GM18505 (cell line): ENCODE results near the gene PIAS2.

Experiments
- ATAC-seq: cut with Tn5 transposase; IDR thresholded peaks from one replicate; pipeline ENCODE4 v1.9.1; 2021; ENCODE audit not compliant: unreplicated experiment
- POLR2A ChIP-seq: IDR thresholded peaks from 4 replicates; pipeline ENCODE4 v1.6.1; 2011; ENCODE audit warnings: borderline replicate concordance; ENCODE audit not compliant: insufficient read depth, insufficient read length; ENCODE audit errors: extremely low read depth

The PIAS2 gene

GRCh38 chr18:46920067-46920466 is 2.8 kb upstream of the PIAS2 start:
- ATAC-seq, result no peak
- no peak for TF ChIP-seq POLR2A

- no peak for TF ChIP-seq POLR2A
- peak; percentile 13 for ATAC-seq
Observed at GRCh38 chr18:46917803-46918600, 695 bp upstream of the PIAS2 start.

GRCh38 chr18:46916551-46917107 is 678 bp downstream of the PIAS2 start:
- no peak for ATAC-seq
- TF ChIP-seq POLR2A, result no peak

GRCh38 chr18:46915800-46916550 is 1.3 kb downstream of the PIAS2 start:
- no peak for TF ChIP-seq POLR2A
- no peak for ATAC-seq

GRCh38 chr18:46910856-46911255 is 6.5 kb downstream of the PIAS2 start:
- TF ChIP-seq POLR2A, result no peak
- ATAC-seq, result no peak

GRCh38 chr18:46909497-46909896 is 7.8 kb downstream of the PIAS2 start:
- ATAC-seq, result no peak
- TF ChIP-seq POLR2A, result no peak

- no peak for TF ChIP-seq POLR2A
- no peak for ATAC-seq
Observed at GRCh38 chr18:46903406-46903805, 13.9 kb downstream of the PIAS2 start.

- TF ChIP-seq POLR2A, result no peak
- ATAC-seq, result peak; percentile 84
Observed at GRCh38 chr18:46899274-46899948, 17.9 kb downstream of the PIAS2 start.

- ATAC-seq, result no peak
- TF ChIP-seq POLR2A, result no peak
Observed at GRCh38 chr18:46894124-46894523, 23.2 kb downstream of the PIAS2 start.

GRCh38 chr18:46893360-46893759 is 23.9 kb downstream of the PIAS2 start:
- ATAC-seq, result no peak

GRCh38 chr18:46892842-46893241 is 24.5 kb downstream of the PIAS2 start:
- no peak for TF ChIP-seq POLR2A
- no peak for ATAC-seq

More at GRCh38 chr18:46893360-46893759, 23.9 kb downstream of the PIAS2 start:
- TF ChIP-seq POLR2A, result no peak

GRCh38 chr18:46891742-46892214 is 25.5 kb downstream of the PIAS2 start:
- peak; percentile 92 for ATAC-seq
- TF ChIP-seq POLR2A, result no peak

- no peak for ATAC-seq
- TF ChIP-seq POLR2A, result no peak
Observed at GRCh38 chr18:46888965-46889364, 28.3 kb downstream of the PIAS2 start.
